ENCODE measurements around the gene QKI.

The QKI gene

DNA sequence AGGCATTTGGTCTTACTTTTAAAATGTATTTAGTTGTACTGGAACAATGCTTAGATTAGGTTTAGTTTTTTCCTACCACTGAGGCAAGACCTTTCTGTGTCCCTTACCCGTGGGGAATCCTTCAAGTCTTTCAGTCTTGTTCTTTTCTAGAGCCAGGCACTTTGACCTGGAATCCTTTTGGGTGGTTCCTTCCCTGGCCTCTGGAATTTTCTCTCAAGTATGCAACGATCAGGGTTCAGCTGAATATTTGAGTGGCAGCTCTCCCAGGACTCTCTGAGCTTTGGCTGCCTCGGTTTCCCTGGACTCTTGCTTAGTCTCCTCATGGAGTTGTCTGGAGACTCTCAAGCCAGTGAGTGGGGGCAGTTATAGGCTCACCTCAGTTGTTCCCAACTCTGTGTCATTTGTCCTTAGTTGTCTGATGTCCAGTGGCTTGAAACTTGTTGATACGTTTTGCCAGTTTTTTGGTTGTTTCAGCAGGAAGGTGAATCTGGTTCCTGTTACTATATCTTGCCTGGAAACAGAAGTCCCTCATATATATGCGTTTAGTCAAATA lies 118.1 kb downstream of the QKI start:
- TF ChIP-seq, protein P1, sequence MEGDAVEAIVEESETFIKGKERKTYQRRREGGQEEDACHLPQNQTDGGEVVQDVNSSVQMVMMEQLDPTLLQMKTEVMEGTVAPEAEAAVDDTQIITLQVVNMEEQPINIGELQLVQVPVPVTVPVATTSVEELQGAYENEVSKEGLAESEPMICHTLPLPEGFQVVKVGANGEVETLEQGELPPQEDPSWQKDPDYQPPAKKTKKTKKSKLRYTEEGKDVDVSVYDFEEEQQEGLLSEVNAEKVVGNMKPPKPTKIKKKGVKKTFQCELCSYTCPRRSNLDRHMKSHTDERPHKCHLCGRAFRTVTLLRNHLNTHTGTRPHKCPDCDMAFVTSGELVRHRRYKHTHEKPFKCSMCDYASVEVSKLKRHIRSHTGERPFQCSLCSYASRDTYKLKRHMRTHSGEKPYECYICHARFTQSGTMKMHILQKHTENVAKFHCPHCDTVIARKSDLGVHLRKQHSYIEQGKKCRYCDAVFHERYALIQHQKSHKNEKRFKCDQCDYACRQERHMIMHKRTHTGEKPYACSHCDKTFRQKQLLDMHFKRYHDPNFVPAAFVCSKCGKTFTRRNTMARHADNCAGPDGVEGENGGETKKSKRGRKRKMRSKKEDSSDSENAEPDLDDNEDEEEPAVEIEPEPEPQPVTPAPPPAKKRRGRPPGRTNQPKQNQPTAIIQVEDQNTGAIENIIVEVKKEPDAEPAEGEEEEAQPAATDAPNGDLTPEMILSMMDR (IDR thresholded peaks at IDR 0.05; ENCODE audit: low read depth, low read length, missing control alignments), result no peak
- no peak overlapping the region for H3K4me3 ChIP-seq (ENCODE audit: low read depth, low read length)

GRCh38 chr6:163533443-163533842 lies 118.9 kb downstream of the QKI start:
- TF ChIP-seq, protein P1 (IDR thresholded peaks at IDR 0.05; ENCODE audit: low read depth, low read length, missing control alignments), result no peak
- H3K4me3 ChIP-seq (ENCODE audit: low read depth, low read length), result no peak overlapping the region
- no peak for DNase-seq (ENCODE audit: low read depth)

More for the DNA sequence above, 118.1 kb downstream of the QKI start:
- DNase-seq (ENCODE audit: low read depth), result no peak

GRCh38 chr6:163536770-163537169 lies 122.3 kb downstream of the QKI start:
- no peak for DNase-seq (ENCODE audit: low read depth)
- TF ChIP-seq, protein P1 (IDR thresholded peaks at IDR 0.05; ENCODE audit: low read depth, low read length, missing control alignments), result no peak
- no peak overlapping the region for H3K4me3 ChIP-seq (ENCODE audit: low read depth, low read length)

- H3K4me3 ChIP-seq (ENCODE audit: low read depth, low read length), result no peak overlapping the region
- DNase-seq (ENCODE audit: low read depth), result no peak
- TF ChIP-seq, protein P1 (IDR thresholded peaks at IDR 0.05; ENCODE audit: low read depth, low read length, missing control alignments), result no peak
Measured at GRCh38 chr6:163538331-163538730, 123.8 kb downstream of the QKI start.

GRCh38 chr6:163539101-163539762 lies 124.7 kb downstream of the QKI start:
- no peak overlapping the region for H3K4me3 ChIP-seq (ENCODE audit: low read depth, low read length)
- DNase-seq (ENCODE audit: low read depth), result no peak
- TF ChIP-seq, protein P1 (IDR thresholded peaks at IDR 0.05; ENCODE audit: low read depth, low read length, missing control alignments), result no peak

GRCh38 chr6:163543321-163543720 lies 128.8 kb downstream of the QKI start:
- no peak overlapping the region for H3K4me3 ChIP-seq (ENCODE audit: low read depth, low read length)
- no peak for DNase-seq (ENCODE audit: low read depth)
- TF ChIP-seq, protein P1 (IDR thresholded peaks at IDR 0.05; ENCODE audit: low read depth, low read length, missing control alignments), result no peak

DNA sequence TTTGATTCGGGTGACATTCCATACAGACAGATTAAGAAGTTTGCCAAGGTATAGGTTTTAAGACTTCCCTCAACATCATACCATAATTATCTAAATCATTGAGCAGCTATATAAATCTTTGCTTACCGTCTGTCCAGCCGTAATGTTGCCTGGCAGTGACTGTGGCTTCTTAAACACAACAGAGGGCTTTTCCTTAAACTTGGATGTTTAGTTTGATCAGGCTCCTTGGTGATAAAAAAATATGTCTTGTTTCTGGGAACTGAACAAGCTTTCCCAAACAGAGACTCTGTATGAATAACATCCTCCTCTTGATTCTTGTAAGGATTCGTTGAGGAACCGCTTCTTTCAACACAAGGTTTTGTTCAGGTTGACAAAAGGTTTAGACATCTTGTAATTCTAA lies 130.9 kb downstream of the QKI start:
- no peak overlapping the region for H3K4me3 ChIP-seq (ENCODE audit: low read depth, low read length)
- DNase-seq (ENCODE audit: low read depth), result no peak
- TF ChIP-seq, protein P1 (IDR thresholded peaks at IDR 0.05; ENCODE audit: low read depth, low read length, missing control alignments), result no peak

Measured in GM12864 (cell line).